HCT116 (cell line): Measurements from ENCODE around the gene CUBN. TPM values are rescaled to one million over a fixed set of nuclear protein-coding genes. Genes with fewer than 3 reads are reported as not detected.

Source experiments
- ATAC-seq: fragments of 200-7000 bp; cut with Tn5 transposase; 2 replicates; pipeline ENCODE4 v1.9.1; 2020; ENCODE audit warnings: mild to moderate bottlenecking, moderate library complexity
- BruUV-seq: library from RNA; stranded (reverse); fragments of 400-500 nt; replicated peaks from 2 replicates; lab custom pipeline; 2021; lab: Mats Ljungman, UMichigan
- CTCF ChIA-PET: fragments of 300-600 bp; sonication (Branson Sonifier 250); formaldehyde crosslinking; loops from one replicate; lab custom pipeline; 2021; ENCODE audit warnings: antibody characterized with exemption; lab: Charles Lee
- POLR2A ChIA-PET: fragments of 300-600, 350-600 bp; sonication (Branson Sonifier 250); formaldehyde crosslinking; loops from one replicate; lab custom pipeline; 2021; ENCODE audit warnings: antibody characterized with exemption; lab: Charles Lee
- RAD21 ChIA-PET, 2 experiments: fragments of 300-600 bp; sonication (Branson Sonifier 250); formaldehyde crosslinking; loops; one replicate each; lab custom pipeline; 2023; ENCODE audit warnings: low total read pairs in 2 of 2; ENCODE audit not compliant: uncharacterized antibody in 2 of 2, unreplicated experiment in 2 of 2, low non-redundant PET in 1 of 2; lab: Charles Lee
- DNase-seq: peaks from one replicate; pipeline ENCODE4 v3.0.0-alpha.2; 2010; ENCODE audit warnings: low read depth, low spot score
- H2AFZ ChIP-seq: fragments of 200-600 bp; shearing (Covaris generic), sonication (generic); 2 replicates; pipeline ENCODE4 v1.6.1; 2017; ENCODE audit warnings: low read depth, mixed run types, mixed read lengths, antibody characterized with exemption, low read length; ENCODE audit not compliant: poor library complexity, severe bottlenecking
- H3K27ac ChIP-seq: 2 replicates; pipeline ENCODE4 v1.5.1; 2012; ENCODE audit warnings: low read depth, low read length
- H3K27me3 ChIP-seq: fragments of 200-600 bp; sonication (generic); 2 replicates; pipeline ENCODE4 v1.6.1; 2016; ENCODE audit warnings: mixed run types, low read length, mixed read lengths; ENCODE audit not compliant: insufficient read depth
- H3K36me3 ChIP-seq, 2 experiments: fragments of 200-500 bp in 1 of 2; fragments of 200-600 bp in 1 of 2; sonication (Bioruptor generic) in 1 of 2; sonication (generic) in 1 of 2; 2 replicates each; pipeline versions ENCODE4 v1.5.1 to v1.6.1; 2014 to 2016; ENCODE audit warnings: low read length in 2 of 2, inconsistent platforms in 1 of 2, mixed read lengths in 1 of 2, mixed run types in 1 of 2; ENCODE audit not compliant: insufficient read depth in 2 of 2, control insufficient read depth in 1 of 2
- H3K4me1 ChIP-seq, 2 experiments: fragments of 200-600 bp in 1 of 2; sonication (generic) in 1 of 2; 2 replicates each; pipeline versions ENCODE4 v1.5.1 to v1.6.1; 2012 to 2017; ENCODE audit warnings: low read length in 2 of 2, inconsistent platforms in 1 of 2, mild to moderate bottlenecking in 1 of 2, mixed read lengths in 1 of 2, mixed run types in 1 of 2, moderate library complexity in 1 of 2; ENCODE audit not compliant: insufficient read depth in 2 of 2, control insufficient read depth in 1 of 2
- H3K4me2 ChIP-seq: fragments of 200-600 bp; sonication (generic); 2 replicates; pipeline ENCODE4 v1.6.1; 2017; ENCODE audit warnings: mixed run types, low read length, mixed read lengths
- H3K4me3 ChIP-seq, 2 experiments: fragments of 200-600 bp in 1 of 2; sonication (generic) in 1 of 2; replicated peaks in 1 of 2; 2 replicates each; pipeline ENCODE4 v1.5.1; 2011 to 2016; ENCODE audit warnings: low read length in 2 of 2, control low read depth in 1 of 2, low read depth in 1 of 2, mild to moderate bottlenecking in 1 of 2, mixed read lengths in 1 of 2, mixed run types in 1 of 2
- H3K79me2 ChIP-seq: fragments of 200-600 bp; sonication (generic); 2 replicates; pipeline ENCODE4 v1.6.1; 2017; ENCODE audit warnings: mild to moderate bottlenecking, mixed run types, low read length, moderate library complexity, mixed read lengths; ENCODE audit not compliant: insufficient read depth
- H3K9ac ChIP-seq: fragments of 200-600 bp; sonication (generic); 2 replicates; pipeline ENCODE4 v1.6.1; 2016; ENCODE audit warnings: low read length, mixed read lengths
- H3K9me2 ChIP-seq: fragments of 200-600 bp; sonication (generic), shearing (Covaris generic); 2 replicates; pipeline ENCODE4 v1.6.1; 2017; ENCODE audit warnings: mixed run types, mild to moderate bottlenecking, moderate library complexity; ENCODE audit not compliant: insufficient read depth
- H3K9me3 ChIP-seq, 2 experiments: fragments of 200-500 bp in 1 of 2; fragments of 200-600 bp in 1 of 2; sonication (Bioruptor generic) in 1 of 2; sonication (generic) in 1 of 2; 2 replicates each; pipeline ENCODE4 v1.6.1; 2014 to 2017; ENCODE audit warnings: low read length in 2 of 2, mixed read lengths in 2 of 2, inconsistent platforms in 1 of 2, low read depth in 1 of 2, mild to moderate bottlenecking in 1 of 2, mixed run types in 1 of 2, moderate library complexity in 1 of 2; ENCODE audit not compliant: control insufficient read depth in 1 of 2, insufficient read depth in 1 of 2
- H4K20me1 ChIP-seq: fragments of 200-600 bp; sonication (generic), shearing (Covaris generic); 2 replicates; pipeline ENCODE4 v1.6.1; 2017; ENCODE audit warnings: mixed run types, mild to moderate bottlenecking, moderate library complexity; ENCODE audit not compliant: insufficient read depth
- ATF3 ChIP-seq: IDR thresholded peaks from 2 replicates; pipeline ENCODE4 v1.6.1; 2012
- CEBPB ChIP-seq: IDR thresholded peaks from 2 replicates; pipeline ENCODE4 v1.6.1; 2012; ENCODE audit warnings: low read depth
- CTCF ChIP-seq, 3 experiments: fragments of 200-600 bp in 1 of 3; sonication (generic) in 1 of 3; IDR thresholded peaks in 2 of 3; conservative IDR thresholded peaks in 1 of 3; 2 replicates each; pipeline ENCODE4 v1.5.1; 2012 to 2017; ENCODE audit warnings: low read depth in 2 of 3, low read length in 2 of 3, antibody characterized with exemption in 1 of 3, borderline replicate concordance in 1 of 3, control low read depth in 1 of 3, mild to moderate bottlenecking in 1 of 3, mixed read lengths in 1 of 3, mixed run types in 1 of 3, moderate library complexity in 1 of 3; ENCODE audit not compliant: insufficient read depth in 1 of 3
- ELF1 ChIP-seq: IDR thresholded peaks from 2 replicates; pipeline ENCODE4 v1.6.1; 2012; ENCODE audit warnings: low read depth, borderline replicate concordance
- JUND ChIP-seq: IDR thresholded peaks from 2 replicates; pipeline ENCODE4 v1.6.1; 2012
- MAX ChIP-seq: IDR thresholded peaks from 2 replicates; pipeline ENCODE4 v1.6.1; 2012
- RAD21 ChIP-seq: IDR thresholded peaks from 2 replicates; pipeline ENCODE4 v1.6.1; 2012; ENCODE audit warnings: low read depth, mild to moderate bottlenecking
- ZBTB33 ChIP-seq: IDR thresholded peaks from 2 replicates; pipeline ENCODE4 v1.6.1; 2011; ENCODE audit warnings: mild to moderate bottlenecking, low read length, moderate library complexity; ENCODE audit not compliant: insufficient replicate concordance; ENCODE audit errors: extremely low read depth
- intact Hi-C: fragments of 100-400 bp; cut with micrococcal nuclease; formaldehyde crosslinking; loops from 2 replicates; pipeline ENCODE4 v1.10.0; 2022
- total RNA-seq: library from RNA; stranded (reverse); gene quantifications from one replicate; pipeline ENCODE4 v1.2.1, GENCODE V29; 2021; ENCODE audit not compliant: unreplicated experiment

The CUBN gene
- total RNA-seq, 1 experiment from 2014 or later: 1.2 TPM

GRCh38 chr10:17061418-17061817 lies 68.2 kb downstream of the CUBN start:
- intact Hi-C loops: loop anchor here (5.0 to 10.0 kb wide), 2 partner anchors 173 to 591 kb away; no protein-coding TSS in a partner anchor
- TF ChIP-seq ELF1 (no peak), CTCF (IDR thresholded peaks at IDR 0.05 in 2 of 3, conservative IDR thresholded peaks at IDR 0.05 in 1 of 3; ENCODE audit: borderline replicate concordance in 1 of 3, insufficient read depth in 1 of 3, low read depth in 2 of 3, low read length in 2 of 3) (no peak), MAX (no peak), JUND (no peak), ZBTB33 (no peak), RAD21 (no peak), CEBPB (no peak), ATF3 (no peak)
- POLR2A ChIA-PET: interaction anchor here (2.7 kb wide), 1 partner anchor 169 kb away, joined by 8 read pairs; no protein-coding TSS in a partner anchor
- Histone ChIP-seq H3K4me2 (peak overlapping the region; percentile 77), H4K20me1 (no peaks in the 10 kb centered on the region), H3K79me2 (no peaks in the 10 kb centered on the region), H3K27ac (no peak overlapping the region), H3K36me3 (no peaks in the 10 kb centered on the region), H3K4me1 (peaks cover 37 to 45% of the 10 kb centered on the region in 2 experiments), H3K9ac (no peak overlapping the region), H2AFZ (peak overlapping the region; percentile 63), H3K4me3 (no peak overlapping the region), H3K9me2 (no peaks in the 10 kb centered on the region), H3K9me3 (no peaks in the 10 kb centered on the region), H3K27me3 (no peaks in the 10 kb centered on the region)
- CTCF ChIA-PET: interaction anchor here (1.2 kb wide), 1 partner anchor 169 kb away, joined by 3 read pairs; no protein-coding TSS in a partner anchor
- no TSS peak for BruUV-seq
- ATAC-seq (no peak), DNase-seq (no peak)
- RAD21 ChIA-PET: no interaction called here
